NCI-H1436 (cell line): Measurements from ENCODE around the gene ZNF155.
"Not testable (repeated sequence)": the region's sequence is repeated elsewhere in the genome, so short reads cannot be mapped to it uniquely, and the experiment has no call there.

Experiments used
- DNase-seq: peaks from one replicate; lab custom pipeline; 2025; lab: John Stamatoyannopoulos, UW

ZNF155 gene

DNA sequence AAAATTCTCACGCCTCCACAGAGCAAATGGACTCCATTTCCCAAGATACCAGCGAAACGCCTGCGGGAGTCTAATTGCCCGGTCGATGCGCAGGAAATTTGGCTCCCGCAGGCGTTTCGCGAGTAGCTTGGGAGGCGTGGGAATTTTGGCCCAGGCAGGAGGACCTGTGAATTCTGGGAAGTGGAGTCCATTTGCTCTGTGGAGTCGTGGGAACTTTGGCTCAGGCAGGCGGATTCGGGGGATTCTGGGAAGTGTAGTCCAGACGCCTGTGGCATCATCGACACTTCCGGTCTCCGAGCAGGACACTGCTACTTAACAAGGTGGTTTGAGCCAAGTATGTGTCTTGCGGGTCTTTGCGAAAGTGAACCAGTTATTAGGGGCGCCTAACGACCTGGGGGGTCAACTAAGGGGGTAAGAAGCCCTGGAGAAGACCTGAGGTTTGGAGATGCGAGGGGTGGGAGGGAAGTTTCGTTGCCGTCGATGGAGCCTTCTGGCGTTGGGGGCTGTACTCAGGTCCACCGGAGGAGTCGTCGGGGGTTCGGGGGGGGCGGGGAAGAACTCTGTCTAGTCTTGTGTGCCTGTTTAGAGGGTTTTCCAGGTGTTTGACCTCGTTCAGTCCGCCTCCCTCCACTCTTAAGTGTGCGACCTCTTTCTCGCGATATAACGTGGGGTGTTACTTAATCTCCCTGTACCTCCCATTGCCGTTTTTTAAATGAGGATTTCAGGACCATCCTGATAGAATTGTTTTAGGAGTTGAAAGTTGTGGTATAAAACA is at the start of gene ZNF155:
Gene ZNF155 (plus strand): TSS at position 277 of the 775 bp plus-strand sequence. CDS start 4,356 bp downstream, outside the sequence.
- DNase-seq = peak; percentile 86

DNA sequence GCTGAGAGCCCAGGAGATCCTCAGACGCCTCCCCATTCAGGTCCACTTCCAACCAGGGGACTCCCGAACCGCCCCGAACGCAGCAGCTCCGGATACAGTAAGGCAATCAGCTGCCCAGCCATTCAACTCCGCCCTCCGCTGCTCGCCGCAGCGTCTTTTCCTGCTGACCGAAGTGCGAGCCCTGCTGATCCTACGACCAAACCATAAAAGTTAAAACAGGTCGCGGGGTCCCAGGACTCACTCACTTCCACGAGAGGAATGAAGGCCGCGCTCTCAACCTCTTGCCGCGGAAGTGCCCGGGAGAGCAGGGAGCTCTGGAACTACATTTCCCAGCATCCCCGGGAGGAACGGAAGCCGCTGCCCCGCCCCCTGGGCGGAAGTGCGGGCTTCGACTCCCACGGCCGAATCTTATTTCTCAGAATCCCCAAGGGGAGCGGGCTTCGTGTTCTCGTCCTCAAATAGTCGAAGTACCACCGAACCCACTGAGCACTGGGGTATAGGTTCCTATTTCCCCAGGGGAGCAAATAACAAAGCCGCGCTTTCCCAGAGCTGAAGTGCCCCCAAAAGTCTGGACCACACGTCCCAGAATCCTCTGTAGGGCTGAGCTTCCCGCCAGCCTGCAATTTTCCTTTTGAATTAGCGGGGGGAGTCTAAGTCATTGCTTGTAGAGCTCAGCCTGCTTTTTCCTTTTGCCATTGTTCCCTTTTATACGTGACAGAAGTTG is 48.8 kb upstream of the ZNF155 start, which contains the start of gene ZNF45:
Gene ZNF45 (minus strand): TSS at position 298 of the 724 bp plus-strand sequence. CDS start 13,097 bp downstream, outside the sequence.
- DNase-seq = peak; percentile 91

DNA sequence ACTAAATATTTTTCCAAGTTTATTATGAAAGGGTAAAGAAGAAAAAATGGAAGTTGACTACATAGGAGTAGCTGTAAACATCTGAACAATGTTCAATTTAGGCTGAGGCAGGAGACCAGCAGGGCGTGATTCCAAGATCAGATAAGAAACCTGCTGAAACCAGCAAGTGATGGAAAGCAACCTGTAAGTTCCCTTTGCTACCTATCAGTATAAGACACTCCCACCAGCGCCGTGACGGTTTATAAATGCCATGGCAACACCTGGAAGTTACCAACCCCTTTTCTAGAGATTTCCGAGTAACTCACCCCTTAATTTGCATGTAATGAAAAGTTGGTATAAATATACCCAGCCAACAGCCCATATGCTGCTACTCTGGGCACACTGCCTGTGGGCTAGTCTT is 47.8 kb upstream of the ZNF155 start:
- DNase-seq = no peak

- no peak for DNase-seq
These were observed 44.3 kb upstream of the ZNF155 start for GRCh38 chr19:43939557-43940260.

- DNase-seq = no peak
These were observed 43.3 kb upstream of the ZNF155 start for GRCh38 chr19:43940719-43941118.

DNA sequence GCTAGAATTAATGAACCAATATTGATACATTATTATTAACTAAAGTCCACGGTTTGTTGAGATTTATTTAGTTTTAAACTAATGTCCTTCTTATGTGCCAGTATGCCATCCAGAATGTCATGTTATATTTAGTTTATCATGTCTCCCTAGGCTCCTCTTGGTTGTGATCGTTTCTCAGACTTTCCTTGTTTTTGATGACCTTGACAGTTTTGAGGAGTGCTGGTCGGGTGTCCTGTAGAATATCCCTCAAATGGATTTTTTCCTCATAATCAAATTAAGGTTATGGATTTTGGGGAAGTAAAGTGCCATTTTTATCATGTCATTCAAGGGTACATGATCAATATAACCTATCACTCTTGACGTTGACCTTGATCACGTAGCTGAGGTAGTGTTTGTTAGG is 42.8 kb upstream of the ZNF155 start:
- no peak for DNase-seq

GRCh38 chr19:43947412-43947811 is 36.6 kb upstream of the ZNF155 start:
- DNase-seq = not testable (repeated sequence)

DNA sequence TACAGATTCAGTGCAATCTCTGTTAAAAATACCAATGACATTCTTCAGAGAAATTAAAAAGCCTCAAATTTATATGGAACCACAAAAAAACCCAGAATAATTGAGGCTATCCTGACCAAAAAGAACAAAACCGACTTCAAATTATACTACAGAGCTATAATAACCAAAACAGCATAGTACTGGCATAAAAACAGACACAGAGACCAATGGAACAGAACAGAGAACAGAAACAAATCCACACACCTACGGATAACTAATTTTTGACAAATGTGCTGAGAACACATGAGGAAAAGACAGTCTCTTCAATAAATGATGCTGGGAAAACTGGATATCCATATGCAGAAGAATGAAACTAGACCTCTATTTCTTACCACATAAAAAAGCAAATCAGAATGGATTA is 34.2 kb upstream of the ZNF155 start:
- not testable (repeated sequence) for DNase-seq

DNA sequence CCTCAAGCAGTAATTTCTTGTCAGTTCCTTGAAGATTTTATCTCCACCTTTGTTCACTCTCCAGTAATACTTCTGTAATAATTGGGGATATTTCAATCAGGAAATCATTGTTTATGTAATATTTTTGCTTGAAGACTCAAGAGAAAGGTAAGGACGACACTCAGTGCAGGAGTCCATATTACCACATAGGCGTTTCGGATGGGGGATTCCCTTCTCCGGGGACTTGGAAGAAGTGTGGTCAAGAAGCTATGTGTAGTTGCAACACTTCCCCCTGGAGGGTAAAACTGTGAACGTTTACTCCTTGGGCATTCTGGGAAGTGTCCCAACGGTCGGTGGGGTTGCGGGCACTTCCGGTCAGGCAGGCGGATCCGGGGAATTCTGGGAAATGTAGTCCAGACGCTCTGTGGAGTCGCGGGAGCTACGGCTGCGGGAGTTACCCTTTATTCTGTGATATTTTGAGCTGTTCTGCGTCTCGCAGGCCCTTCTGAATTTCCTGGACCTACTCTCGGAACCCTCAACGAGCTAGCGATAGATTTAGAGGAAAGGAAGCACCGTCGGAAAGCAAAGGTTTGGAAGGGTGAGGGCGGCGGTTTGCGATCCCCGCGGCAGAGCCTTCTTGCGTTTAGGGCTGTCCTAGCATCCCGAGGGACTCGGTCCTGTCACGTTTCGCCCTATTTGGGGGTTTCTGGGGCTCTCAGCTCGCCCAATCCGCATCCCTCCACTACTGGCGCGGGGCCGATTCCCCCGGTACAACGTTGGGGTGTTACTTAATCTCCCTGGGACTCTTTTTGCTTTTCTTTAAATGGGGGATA is 32.9 kb upstream of the ZNF155 start, which contains the start of gene ZNF221:
Gene ZNF221 (plus strand): TSS at position 395 of the 812 bp plus-strand sequence. CDS start 11,499 bp downstream, outside the sequence.
- peak; percentile 84 for DNase-seq

DNA sequence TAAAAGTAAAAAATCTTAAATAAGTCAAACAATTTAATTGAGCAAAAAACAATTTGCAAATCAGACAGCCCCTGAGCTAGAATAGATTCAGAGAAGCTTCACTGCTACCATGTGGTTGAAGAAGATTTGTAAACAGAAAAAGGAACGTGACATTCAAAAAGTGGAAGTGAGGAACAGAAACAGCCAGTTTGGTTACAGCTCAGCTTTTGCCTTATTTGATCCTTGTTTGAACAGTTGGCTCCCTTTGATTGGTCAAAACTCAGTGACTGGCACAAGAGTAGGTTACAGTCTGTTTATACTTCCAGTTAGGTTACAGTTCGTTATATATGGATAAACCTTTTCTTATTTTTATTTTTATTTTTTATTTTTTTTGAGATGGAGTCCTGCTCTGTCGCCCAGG is 27.2 kb upstream of the ZNF155 start:
- DNase-seq = no peak

DNA sequence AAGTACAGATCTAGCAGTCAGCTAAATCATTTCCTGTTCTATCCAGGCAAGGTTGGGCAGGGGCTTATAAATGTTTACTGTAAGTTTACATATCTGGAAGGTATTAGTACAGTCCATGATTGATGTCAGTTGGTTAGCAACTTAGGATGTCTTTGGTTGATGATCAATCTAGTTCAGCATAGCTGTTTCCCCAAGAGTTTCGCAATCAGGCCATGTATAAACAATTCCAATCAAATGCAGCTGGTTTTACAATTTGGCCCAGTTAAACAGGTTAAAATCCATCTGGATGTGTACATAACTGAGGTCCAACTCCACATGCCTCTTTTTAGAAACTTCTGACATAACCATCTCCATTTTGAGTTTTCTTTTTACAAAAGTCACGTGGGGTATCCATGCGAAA is 26.1 kb upstream of the ZNF155 start:
- DNase-seq = no peak

DNA sequence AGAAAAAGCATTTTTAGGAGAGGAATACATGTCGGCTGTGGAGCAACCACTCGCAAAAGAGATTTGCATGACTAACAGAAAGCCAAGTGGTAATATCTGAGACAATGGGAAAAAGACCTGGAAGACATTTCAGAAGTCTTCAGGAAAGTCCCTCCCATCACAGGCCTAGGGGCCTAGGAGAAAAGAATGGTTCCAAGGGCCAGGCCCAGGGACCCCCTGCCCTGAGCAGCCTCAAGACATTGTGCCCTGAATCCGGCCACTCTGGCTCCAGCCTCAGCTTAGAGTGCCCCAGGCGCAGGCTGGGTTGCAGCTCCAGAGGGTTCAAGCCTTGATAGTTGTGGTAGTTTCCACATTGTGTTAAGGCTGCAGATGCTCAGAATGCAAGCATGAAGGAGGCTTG is 23.6 kb upstream of the ZNF155 start:
- no peak for DNase-seq

GRCh38 chr19:43966079-43966694 is 17.8 kb upstream of the ZNF155 start:
- DNase-seq = no peak

- no peak for DNase-seq
These were observed 7.3 kb upstream of the ZNF155 start for GRCh38 chr19:43976732-43977131.

- no peak for DNase-seq
These were observed 460 bp upstream of the ZNF155 start for GRCh38 chr19:43983544-43983911.

- DNase-seq = no peak
These were observed 656 bp downstream of the ZNF155 start for GRCh38 chr19:43984687-43985000.

- no peak for DNase-seq
These were observed 13.8 kb downstream of the ZNF155 start for GRCh38 chr19:43997631-43998290.

GRCh38 chr19:44002212-44002565 is 18.2 kb downstream of the ZNF155 start:
- no peak for DNase-seq

- peak; percentile 84 for DNase-seq
These were observed 18.8 kb downstream of the ZNF155 start, which contains the start of gene ZNF230 for GRCh38 chr19:44002566-44003460. ZNF230 (plus strand) TSS chr19:44002957; CDS start chr19:44007079, 4,122 bp downstream.
